ENCODE data around the gene RPL27A. TPM values are rescaled to one million over a fixed set of nuclear protein-coding genes. Genes with fewer than 3 reads are reported as not detected.
A peak's percentile ranks its signal among the peaks of the same experiment; 100 is the strongest.
"Not testable (repeated sequence)": the region's sequence is repeated elsewhere in the genome, so short reads cannot be mapped to it uniquely, and the experiment has no call there.

Gene RPL27A
- total RNA-seq, 4 donors from 2014 or later: 800 to 945 (median 825) TPM

GRCh38 chr11:8658321-8659057, 24.1 kb upstream of the RPL27A start:
- no peaks in the 10 kb centered on the region for H3K27me3 ChIP-seq
- H3K36me3 ChIP-seq: peaks cover 0 to 25% (median 0%) of the 10 kb centered on the region in 3 donors
- H3K9me3 ChIP-seq: no peaks in the 10 kb centered on the region

GRCh38 chr11:8661001-8661795, 21.4 kb upstream of the RPL27A start:
- DNase-seq (ENCODE audit: low spot score in 2 of 2): no peak
- WGBS, 2 donors: 78% methylated on average over 6 of the region's 6 CpGs

More at GRCh38 chr11:8658321-8659057, 24.1 kb upstream of the RPL27A start:
- WGBS, 2 donors: 54 to 55% methylated on average over 15 of the region's 15 CpGs
- H3K4me1 ChIP-seq: peaks cover 0 to 4% (median 0%) of the 10 kb centered on the region in 4 donors
- DNase-seq (ENCODE audit: low spot score in 2 of 2): peak in 1 of 2 donors; percentile 36
- TF ChIP-seq EP300 (IDR thresholded peaks at IDR 0.05) (no peak), POLR2A (IDR thresholded peaks at IDR 0.05) (no peak), CTCF (IDR thresholded peaks at IDR 0.05) (no peak)
- H3K4me3 ChIP-seq: no peak overlapping the region
- no peak overlapping the region for H3K27ac ChIP-seq

GRCh38 chr11:8665222-8665621, 17.4 kb upstream of the RPL27A start:
- H3K27ac ChIP-seq: no peak overlapping the region
- H3K4me1 ChIP-seq: no peaks in the 10 kb centered on the region
- no peaks in the 10 kb centered on the region for H3K27me3 ChIP-seq
- 94 to 95% methylated on average over 1 of the region's 1 CpG for WGBS, 2 donors
- H3K4me3 ChIP-seq: no peak overlapping the region
- H3K9me3 ChIP-seq: no peaks in the 10 kb centered on the region
- TF ChIP-seq POLR2A (IDR thresholded peaks at IDR 0.05) (no peak), CTCF (IDR thresholded peaks at IDR 0.05) (no peak), EP300 (IDR thresholded peaks at IDR 0.05) (no peak)
- DNase-seq (ENCODE audit: low spot score in 2 of 2): no peak
- peaks cover 0 to 55% (median 0%) of the 10 kb centered on the region in 3 donors for H3K36me3 ChIP-seq

More at GRCh38 chr11:8661001-8661795, 21.4 kb upstream of the RPL27A start:
- H3K4me1 ChIP-seq: peaks cover 0 to 4% (median 0%) of the 10 kb centered on the region in 4 donors
- H3K36me3 ChIP-seq: peaks cover 0 to 27% (median 0%) of the 10 kb centered on the region in 3 donors
- no peak for TF ChIP-seq EP300 (IDR thresholded peaks at IDR 0.05)
- no peak for TF ChIP-seq CTCF (IDR thresholded peaks at IDR 0.05)
- no peak for TF ChIP-seq POLR2A (IDR thresholded peaks at IDR 0.05)
- H3K4me3 ChIP-seq: no peak overlapping the region
- no peaks in the 10 kb centered on the region for H3K9me3 ChIP-seq
- H3K27ac ChIP-seq: no peak overlapping the region
- H3K27me3 ChIP-seq: no peaks in the 10 kb centered on the region

- H3K4me3 ChIP-seq; H3K27ac ChIP-seq; H3K9me3 ChIP-seq; H3K27me3 ChIP-seq; DNase-seq (ENCODE audit: low spot score in 2 of 2): not testable (repeated sequence)
- Histone ChIP-seq H3K4me1 (peaks cover 0 to 18% (median 8%) of the 10 kb centered on the region in 4 donors), H3K36me3 (peaks cover 0 to 56% (median 0%) of the 10 kb centered on the region in 3 donors)
- 89 to 92% methylated on average over 6 of the region's 6 CpGs for WGBS, 2 donors
Measured at GRCh38 chr11:8670081-8670480, 12.5 kb upstream of the RPL27A start.

- Histone ChIP-seq H3K36me3 (peaks cover 0 to 53% (median 0%) of the 10 kb centered on the region in 3 donors), H3K9me3 (no peaks in the 10 kb centered on the region), H3K27ac (peak overlapping the region in 3 of 4 donors; percentile 38 to 89 (median 70)), H3K27me3 (no peaks in the 10 kb centered on the region), H3K4me1 (peaks cover 0 to 18% (median 8%) of the 10 kb centered on the region in 4 donors), H3K4me3 (no peak overlapping the region)
- TF ChIP-seq POLR2A (IDR thresholded peaks at IDR 0.05) (no peak), EP300 (IDR thresholded peaks at IDR 0.05) (peak in 1 of 2 donors; percentile 18)
- DNase-seq (ENCODE audit: low spot score in 2 of 2): peak in 1 of 2 donors; percentile 65
- 5 to 18% methylated on average over 4 of the region's 4 CpGs for WGBS, 2 donors
Measured at GRCh38 chr11:8671193-8671612, 11.4 kb upstream of the RPL27A start.
